HG02763 (cell line): ENCODE data around the gene AQP1.

ENCODE experiments used
- ATAC-seq: cut with Tn5 transposase; IDR thresholded peaks from one replicate; pipeline ENCODE4 v1.9.1; 2021; ENCODE audit warnings: mild to moderate bottlenecking, moderate library complexity; ENCODE audit not compliant: unreplicated experiment

Gene AQP1

GRCh38 chr7:30971440-30971839, 59.8 kb downstream of the AQP1 start:
- no peak for ATAC-seq

DNA sequence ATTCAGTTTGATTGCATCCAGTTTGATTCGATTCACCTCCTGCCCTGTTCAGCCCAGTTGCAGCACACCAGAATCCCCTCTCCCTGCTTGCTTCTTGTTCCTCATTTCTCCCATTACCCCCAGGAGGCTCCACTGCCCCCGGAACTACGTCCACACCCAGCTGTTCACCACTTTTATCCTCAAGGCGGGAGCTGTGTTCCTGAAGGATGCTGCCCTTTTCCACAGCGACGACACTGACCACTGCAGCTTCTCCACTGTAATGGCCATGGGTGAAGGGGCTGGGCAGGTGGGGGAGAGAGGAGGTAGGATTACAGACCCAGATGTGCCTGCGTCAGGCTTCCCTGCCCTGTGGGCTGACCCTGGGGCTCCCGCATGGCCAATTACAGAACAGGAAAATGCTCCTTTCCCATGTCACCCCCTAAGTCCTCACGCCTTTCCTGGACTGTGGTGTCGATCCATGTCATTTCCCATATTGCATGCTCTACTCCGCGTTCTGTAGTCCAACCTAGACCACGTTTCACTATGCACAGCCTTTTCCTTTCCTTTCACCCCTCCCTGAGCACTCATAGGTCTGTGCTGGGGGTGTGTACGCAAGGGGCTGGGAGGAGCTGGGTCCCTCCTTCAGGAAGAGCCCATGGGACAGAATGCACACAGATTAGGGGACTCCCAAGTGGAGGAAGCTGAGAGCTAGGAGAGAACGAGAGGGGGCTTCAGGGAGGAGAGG, 60.3 kb downstream of the AQP1 start:
- ATAC-seq = no peak

DNA sequence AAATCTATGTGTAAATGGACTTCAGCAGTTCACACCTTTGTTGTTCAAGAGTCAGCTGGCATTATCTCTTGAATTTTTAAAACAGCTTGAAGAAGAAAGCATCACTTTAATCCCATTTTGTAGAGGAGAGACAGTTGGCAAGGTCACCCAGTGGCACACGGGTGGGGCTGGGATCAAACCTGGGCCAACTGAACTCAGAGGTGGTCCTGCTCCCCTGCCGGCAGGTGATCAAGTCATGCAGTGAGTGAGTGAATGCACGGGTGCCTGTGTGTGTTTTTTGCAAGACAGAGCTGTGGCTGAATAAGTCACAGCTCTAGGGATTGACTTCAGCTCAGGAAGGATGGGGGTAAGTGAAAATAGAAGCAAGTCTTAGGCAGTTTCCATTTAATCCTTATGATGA, 61.6 kb downstream of the AQP1 start:
- no peak for ATAC-seq

GRCh38 chr7:30973791-30974604, 62.3 kb downstream of the AQP1 start:
- no peak for ATAC-seq

DNA sequence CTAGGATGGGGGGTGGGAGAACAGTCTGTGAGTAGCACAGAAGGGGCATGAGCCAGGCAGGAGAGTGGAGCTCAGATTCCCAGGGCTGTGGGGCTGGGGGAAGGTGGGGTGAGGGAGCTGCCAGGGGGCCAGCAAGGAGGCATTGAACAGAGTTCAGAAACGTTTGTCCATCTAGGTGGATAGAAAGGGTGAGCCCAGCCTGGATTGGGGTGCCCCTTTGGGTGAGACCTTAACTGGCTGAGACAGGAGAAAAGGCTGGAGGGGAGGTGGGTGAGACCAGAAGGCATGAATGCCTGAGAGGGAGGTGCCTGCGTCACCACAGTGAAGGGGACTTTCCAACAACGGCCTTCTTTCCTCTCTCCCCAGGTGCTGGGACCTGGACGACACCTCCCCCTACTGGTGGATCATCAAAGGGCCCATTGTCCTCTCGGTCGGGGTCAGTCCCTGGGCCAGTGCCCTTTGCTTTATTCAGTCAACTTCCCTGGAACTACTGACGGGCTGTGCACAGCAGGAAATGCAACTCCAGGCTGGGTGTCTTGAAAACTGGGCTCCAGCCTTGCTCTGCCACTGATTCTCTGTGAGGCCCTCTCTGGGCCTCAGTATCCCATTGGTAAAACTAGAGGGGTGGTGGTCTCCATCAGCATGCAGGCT, 63.1 kb downstream of the AQP1 start:
- ATAC-seq = peak; percentile 94
